Cortex of kidney (tissue), 1 donor: ENCODE results near the gene AKAP8L.

ENCODE experiments used
- DNase-seq: peaks from one replicate; lab custom pipeline; 2025; lab: John Stamatoyannopoulos, UW

Gene AKAP8L

DNA sequence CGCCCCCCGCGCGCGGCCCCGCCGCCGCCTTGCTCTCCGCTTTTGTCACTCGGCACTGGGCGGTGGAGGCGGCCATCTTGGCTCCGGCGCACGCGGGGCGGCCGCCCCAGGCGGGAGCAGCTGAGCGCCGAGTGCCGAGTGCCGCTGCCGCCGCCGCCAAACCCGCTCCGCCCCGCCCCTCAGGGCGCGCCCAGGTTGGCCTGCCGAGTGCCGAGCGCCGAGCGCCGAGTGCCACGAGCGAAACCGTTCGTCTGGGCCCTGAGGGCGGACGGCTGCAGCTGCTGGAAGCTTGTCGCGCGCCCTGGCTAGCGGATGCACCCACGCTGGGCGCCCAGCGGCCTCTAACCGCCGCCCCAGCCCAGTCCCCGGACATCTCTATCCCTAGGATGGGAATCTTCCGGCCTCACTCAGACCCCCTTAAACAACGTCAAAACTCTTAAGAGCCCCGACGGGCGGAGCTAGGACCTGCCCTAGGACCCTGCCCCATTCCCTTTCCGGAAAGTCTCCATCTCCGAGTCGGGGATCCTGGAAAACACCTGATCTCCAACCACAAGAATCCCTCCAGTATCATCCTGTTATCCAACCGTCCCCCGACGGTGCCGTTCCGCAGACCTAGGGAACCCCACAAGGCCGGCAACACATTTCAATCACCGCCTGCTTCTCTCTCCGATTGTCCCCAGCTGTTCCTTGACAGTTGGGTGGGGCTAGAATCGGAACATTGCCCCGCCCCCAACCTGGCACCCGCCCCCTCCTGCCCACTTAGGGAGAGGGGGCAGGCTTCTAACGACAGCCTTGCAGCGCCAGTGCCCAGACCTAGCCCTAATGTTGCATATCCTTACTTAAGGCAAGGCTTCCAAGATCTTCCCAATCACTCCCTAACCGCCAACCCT lies 14.1 kb upstream of the AKAP8L start:
- no peak for DNase-seq

DNA sequence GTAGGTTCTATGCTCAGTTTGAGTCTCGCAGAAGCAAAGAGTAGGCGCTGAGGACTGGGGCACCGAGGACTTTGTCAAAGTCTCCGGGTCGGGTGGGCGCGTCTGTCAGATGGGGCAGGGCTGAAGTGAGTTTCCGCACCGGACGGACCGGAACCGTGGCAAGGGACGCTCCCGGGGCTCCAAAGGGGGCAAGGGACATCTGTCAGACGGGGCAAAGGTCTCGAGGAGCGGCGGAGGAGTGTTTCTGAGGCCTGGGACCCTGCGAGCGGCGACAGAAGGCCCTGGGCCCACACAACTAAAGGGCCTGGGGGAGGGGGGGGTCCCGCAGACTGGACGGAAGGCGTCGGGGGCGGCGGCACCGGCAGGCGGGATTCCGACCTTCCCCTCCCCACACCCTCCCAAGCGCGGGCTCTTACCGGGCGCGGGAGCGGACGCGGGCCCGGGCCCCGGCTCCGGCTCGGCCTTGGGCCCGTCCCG lies 13.3 kb upstream of the AKAP8L start:
- no peak for DNase-seq

DNA sequence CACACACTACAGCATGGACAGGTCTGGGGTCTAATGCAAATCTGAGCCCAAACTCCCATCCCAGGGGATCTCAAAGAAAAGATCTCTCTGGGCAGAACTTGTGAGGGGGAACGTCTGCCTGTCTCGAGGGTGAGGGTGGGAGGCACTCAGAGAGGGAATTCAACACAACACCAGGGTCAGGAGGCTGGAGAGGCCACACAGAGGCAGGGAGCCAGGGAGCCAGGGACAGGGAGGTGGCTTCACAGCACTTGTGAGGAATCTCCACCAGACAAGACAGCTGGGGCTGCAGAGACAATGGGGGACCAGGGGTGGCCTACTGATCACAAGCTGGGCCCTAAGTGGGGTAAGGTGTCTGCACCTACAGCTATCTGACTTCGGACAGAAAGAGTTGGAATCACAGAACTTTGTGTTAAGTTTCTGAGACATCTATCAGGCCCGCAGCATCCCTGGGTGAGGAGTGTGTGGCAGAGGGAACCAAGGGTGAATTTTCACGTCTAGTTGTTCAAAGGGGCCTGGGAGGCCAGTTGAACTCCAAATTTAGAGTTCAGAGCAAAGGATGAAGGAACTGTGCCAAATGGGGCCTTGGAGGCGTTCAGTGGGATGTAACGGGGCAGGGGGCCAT lies 12.7 kb upstream of the AKAP8L start:
- DNase-seq = no peak

DNA sequence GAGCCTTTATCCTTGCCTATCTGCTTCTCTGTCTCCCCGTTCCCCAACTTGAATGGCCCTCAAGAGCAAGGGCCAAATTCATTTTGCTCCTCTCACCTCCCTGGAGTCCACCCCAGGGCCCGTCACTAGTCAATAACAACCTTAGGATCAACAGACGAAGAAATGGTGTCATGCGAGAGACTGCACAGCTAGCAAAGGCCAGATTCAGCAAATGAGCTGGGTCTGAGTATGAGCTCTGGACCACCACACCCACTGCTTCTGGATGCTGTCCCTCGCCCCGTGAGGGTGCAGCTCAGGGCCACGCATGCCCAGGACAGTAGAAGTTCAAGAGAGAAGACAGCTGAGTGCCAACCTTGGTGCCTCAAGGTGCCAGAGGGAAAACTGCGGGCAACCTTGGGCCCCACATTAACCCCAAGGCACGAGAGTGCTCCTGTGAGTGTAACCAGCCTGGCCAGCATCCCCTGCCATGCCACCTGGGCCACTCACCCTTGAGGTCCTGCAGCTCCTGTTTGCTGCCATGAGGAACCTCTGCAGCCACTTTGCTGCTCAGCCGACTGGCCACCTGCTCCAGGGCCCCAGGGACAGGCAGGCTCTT lies 11.8 kb upstream of the AKAP8L start:
- no peak for DNase-seq

DNA sequence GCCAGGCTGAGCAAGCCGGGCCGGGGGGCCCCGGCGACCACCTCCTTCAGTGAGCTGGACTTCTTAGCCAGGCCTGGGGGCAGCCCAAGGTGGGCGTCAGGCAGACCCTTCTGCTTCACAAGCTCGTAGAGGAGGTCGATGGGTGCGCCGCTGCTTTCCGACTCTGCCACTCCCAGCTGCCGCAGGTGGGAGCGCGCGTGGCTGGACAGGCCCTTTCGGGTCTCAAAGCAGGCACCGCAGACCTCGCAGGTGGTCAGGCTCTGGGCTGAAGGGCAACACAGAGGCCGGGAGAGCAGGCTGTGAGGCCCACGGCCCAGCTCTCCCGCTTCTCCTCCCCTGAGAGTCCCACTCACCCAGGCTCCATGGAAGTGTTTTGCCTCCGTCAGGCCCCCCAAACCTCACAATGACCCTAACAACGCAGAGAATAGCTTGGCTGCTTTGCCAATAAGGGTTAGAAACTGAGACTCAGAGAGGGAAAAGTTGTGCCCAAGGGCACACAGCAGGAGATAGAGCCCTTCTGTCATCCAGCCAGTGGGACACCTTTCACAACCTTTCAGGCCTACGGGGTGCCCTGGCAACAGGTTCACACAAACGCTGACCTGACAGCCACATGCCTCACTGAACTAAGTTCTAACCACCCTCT lies 11.2 kb upstream of the AKAP8L start:
- DNase-seq = no peak

DNA sequence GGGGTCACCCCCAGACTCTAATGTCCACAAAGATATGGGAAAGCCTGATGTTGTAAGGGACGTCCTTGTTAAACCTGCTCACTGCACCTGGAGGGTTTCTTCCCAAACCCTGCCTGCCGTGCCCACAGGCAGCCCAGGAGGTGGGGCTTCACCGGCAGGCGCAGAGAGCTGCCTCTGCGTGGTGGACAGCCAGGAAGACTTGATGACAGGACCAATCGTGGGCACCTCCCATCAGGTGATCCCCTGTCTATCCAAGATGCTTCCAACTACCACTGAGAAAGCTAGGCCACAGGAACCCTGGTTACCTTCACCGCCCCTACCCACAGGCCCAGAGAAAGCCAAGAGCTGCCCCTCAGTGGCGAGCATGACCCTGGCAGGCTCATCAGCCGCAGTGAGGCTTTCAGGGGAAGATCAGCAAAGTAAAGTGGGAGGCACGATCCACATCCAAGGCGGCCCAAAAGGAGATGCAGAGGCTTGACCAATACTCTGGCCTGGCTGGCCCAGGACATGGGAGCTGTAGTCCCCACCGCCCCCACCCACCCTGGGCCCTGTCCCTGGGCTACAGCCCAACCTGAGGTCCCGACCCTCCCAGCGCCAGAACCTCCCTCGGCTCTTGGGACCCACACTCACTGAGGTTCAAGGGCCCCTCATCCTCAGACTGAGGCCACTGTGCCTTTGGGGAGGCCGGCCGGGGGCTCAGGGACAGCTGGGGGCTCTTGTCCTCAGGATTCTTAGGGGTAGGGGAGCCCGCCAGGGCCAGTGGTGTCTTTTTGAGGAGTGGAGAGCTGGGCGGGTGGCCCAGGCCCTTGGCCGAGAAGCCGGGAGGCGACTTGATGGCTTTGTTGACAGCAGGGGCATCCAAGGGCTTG lies 10.4 kb upstream of the AKAP8L start:
- DNase-seq = no peak

DNA sequence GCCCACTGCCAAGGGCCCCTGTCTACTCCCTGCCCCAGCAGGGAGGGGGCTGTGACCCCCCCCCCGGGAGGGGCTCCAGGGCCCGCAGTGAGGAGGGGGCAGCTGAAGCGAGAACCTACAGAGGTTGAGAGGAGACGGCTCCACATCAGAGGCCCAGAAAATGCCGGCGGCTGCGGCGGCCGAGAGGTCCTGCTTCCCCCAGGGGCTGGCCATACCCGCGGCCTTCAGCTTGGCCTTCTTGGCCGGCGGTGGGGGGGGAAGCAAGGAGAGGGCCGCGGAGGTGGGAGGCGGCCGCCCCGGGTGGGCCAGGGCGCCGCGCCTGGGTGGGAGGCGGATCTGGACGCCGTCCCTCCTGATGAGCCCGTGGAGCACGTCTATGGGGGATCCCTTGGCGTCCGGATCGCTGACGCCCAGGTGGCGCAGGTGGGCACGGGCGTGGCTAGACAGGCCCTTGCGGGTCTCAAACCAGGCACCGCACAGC lies 9.2 kb upstream of the AKAP8L start:
- no peak for DNase-seq

DNA sequence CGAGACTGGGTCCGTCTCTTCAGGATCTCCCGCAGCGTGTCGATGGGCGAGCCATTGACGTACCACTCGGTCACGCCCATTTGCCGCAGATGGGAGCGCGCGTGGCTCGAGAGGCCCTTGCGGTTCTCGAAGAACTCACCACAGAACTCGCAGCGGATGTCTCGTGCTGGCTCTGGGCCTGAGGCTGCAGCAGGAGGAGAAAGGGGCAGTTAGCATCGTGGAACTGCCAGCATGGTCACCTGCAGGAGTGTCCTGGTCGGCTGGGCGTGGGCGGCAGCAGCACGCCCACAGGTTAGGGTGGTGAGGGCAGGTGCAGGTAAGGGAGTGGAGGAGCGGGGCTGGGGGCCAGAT lies 8.5 kb upstream of the AKAP8L start:
- DNase-seq = no peak

DNA sequence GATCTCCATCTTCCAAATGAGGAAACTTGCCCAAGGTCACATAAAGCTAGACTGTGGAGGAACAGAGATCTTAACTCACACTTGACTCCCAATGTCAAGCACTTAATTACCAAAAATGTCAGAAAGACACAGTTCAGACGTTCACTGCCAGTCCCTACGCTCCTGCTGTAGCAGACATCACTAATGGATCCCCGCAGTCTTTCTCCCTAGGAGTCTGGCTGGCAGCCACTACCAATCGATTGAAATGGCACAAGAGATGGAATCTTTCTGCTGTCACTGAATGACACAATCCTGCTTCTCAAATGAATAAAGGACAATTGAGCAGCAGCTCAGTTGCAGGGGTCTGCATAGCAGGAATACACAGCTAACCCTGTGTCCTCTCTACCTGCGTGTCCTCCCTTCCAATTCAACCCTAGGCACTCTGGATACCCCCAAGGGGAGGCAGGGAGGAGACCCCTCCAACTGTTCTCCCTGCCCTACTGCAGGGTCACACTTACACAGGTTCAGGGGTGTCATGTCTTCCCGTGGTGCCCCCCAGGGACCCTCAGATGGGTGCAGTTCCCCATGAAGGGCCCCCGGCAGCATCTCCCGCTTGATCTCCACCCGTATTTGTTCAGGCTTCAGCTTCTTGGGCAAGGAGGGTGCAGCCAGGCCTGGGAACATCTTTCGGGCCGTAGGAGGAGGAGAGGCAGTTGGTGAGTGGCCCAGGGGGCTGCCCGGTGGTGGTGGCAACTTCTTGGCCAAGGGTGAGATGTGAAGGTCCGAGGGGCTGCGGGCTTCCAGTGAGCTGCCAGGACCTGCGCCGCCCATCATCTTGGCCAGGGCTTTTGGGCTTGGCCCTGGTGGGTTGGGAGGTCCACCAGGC lies 7.9 kb upstream of the AKAP8L start:
- no peak for DNase-seq

DNA sequence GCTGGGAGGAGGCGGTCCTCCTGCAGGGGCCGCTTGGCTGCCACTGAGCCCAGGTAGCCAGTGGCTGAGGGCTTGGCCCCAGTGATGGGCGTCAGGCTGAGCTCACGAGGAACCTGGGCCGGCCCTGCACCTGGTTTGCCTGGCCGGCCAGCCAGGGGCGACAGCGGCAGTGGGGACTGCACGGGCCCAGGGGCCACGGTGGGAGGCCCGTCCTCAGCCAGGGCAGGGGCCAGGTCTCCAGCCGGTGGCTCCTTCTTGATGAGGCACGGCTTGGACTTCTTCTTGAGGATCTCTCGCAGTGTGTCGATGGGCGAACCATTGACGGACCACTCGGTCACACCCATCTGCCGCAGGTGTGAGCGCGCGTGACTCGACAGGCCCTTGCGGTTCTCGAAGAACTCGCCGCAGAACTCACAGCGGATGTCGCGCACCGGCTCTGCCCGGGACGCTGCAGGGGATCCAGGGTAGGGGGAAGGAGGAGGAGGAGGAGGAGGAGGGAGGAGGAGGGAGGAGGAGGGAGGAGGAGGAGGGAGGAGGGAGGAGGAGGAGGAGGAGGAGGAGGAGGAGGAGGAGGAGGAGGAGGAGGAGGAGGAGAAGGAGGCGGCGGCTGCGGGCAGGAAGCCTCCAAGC lies 6.6 kb upstream of the AKAP8L start:
- DNase-seq = no peak

DNA sequence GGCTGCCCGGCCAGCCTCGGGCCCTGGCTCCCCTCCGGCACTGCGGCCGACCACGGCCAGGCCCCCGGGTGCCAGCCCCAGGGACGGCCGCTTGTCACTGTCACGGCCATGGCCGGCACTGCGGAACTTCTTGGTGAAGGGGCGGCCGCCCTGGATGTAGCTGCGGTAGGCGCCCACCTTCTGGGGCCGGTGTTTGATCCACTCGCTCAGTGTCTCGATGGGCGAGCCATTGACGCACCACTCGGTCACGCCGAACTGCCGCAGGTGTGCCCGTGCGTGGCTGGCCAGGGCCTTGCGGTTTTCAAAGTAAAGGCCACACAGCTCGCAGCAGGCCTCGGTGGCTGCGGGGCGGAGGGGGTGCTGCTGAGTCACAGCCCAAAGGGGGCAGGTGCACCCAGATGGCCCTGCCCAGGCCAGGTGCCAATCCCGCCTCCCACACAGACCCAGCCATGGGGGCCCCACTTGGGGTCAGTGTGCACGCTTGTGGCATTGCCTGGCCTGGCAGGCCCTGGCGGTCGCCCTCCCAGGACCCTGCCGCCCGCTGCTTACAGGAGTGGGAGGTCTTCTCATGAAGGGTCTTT lies 6.0 kb upstream of the AKAP8L start:
- DNase-seq = no peak

DNA sequence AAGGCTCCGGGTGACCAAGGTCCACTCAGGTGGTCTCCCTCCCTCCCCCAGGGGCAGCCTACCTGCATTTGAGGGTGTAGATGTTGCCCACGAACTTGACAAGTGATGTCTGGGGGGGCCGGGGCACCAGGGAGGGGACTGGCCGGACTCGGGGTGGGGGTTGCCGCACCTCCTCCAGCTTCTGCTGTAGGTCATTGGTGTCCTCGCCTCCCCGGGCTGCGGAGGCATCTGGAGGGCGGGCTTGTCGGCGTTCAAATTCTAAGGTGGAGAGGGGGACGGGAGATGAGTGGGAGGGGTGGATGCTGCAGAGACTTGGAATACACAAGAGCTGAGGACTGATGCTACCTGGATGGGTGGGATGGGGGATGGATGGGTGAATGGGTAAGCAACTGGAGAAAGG lies 5.3 kb upstream of the AKAP8L start:
- no peak for DNase-seq

DNA sequence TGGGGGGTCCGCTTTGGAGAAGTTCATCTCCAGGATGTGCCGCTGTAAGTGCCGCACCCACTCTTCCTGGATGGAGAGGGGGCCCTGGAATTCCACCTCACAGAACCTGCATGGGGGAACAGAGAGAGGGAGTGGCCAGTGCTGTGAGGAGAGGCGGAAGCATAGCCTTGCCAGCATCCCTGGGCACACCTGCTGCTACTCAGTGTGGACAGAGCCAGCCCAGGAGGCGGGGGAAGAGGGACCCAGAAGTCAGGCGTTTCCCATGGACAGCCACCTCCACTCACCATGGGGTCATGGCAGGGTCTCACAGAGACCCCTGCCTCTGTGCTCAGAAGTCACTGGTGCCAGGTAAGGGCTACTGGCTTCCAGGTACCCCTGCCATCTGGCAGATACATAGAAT lies 4.3 kb upstream of the AKAP8L start:
- DNase-seq = no peak

DNA sequence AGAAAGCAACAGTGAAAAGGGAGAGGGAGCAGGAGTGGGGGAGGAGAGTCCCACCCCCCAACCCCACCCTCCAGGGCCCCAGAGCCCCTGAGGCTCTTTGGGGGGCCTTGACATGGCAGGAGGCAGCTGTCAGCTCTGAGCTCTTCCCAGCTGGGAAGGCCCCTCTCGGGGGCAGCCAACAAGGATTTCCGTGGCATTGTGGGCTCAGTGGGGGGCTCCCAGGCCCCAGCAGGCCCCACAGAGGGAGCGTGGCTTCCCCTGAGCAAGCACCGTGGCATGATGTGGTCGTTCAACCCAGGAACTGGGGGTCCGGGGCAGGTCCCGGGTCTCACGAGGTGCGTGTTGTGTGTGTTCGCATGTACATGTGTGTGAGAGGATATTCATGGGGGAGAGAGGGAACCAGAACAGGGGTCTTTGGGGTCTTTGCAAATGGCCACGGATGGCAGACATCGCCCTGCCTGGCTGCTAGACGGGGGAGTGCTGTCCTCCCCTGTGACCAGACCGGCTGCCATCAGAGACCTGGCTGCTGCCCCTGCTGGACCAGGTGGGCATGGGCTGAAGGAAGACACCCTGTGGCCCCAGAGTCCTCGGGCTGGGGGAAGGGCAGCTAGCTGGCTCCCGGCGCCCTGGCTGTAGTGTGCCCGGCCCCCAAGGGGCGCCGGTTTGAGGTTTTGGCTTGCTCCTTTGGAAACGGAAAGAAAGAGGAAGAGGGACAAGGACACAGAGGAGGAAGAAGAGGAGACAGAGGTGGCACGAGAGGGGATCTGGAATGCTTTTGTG lies 3.7 kb upstream of the AKAP8L start:
- DNase-seq = no peak

DNA sequence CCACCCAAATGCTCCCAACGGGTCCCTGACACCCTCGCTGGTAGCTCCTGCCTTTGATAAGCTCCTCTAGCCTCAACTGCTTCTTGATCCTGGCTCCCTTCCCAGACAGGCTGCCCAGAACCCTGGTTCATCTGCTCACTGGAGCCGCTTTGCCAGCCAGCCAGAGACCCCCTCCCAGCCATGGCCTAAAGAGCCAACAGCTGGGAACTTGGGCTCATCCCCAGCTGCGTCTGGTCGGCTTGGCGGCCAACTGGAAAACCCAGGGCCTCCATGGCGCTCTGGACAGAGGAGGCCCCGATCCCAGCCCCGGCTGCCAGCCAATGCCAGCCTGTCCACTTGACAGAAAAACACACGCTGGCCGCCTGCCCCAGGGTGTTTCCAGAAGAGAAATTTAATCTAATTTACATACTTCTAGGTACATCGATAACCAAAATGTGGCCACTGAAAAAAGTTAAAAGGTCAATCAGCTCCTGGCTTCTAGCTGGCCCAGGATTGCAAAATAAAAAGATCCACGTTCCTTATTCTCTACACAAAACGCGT lies 3.0 kb upstream of the AKAP8L start:
- no peak for DNase-seq

DNA sequence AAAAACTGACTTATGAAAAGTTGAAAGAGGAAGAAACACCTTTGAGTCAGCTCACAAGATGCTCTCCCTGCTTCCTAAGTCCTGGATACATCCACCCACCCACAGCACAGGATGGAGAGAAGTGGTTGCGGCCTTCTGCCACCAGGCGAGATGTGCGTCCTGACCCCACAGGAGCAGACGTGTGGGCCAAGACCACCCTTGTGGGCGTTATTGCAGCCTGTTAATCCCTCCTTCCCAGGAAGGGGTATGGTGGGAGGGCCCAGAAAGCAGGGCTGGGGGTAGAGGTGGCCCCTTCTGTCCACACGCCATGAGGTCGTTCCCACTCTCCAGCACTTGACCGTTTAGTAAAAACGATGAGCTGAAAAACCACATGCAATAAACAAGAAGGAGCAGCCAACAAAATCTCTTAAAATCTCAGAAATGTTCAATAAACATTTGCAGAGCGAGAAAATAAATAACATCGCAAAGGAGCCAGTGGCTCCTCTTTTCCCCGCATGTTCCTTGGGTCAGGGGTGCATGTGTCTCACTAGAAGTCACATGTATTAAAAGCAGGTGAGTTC lies 2.4 kb upstream of the AKAP8L start:
- no peak for DNase-seq

DNA sequence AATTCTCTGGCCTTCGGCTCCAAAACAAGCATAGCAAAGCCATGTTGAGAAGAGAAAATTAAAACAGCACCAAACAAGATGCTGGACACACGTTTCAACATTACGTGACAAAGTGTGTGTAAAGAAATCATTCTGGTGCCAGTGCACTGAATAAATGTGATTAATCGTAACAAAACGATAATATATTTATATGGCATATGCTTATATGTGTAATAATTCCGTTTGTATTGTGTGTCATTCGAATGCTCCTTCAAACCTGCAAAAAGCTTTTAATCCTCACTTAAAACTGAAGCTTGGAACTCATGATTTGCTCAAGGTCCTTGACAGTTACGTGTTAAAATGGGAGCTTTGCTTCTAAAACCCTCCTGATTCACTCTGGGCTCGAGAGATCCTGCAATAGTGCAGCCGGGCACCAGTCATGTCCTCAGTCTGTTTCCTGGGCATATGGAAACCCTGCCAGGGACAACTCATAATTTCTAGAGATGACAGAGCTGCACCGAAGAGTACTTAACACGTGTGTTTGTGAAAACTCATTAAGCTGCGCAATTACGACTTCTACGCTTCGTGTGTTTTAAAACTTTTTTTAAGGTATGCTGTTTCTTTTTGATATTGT lies 731 bp upstream of the AKAP8L start:
- DNase-seq = no peak

DNA sequence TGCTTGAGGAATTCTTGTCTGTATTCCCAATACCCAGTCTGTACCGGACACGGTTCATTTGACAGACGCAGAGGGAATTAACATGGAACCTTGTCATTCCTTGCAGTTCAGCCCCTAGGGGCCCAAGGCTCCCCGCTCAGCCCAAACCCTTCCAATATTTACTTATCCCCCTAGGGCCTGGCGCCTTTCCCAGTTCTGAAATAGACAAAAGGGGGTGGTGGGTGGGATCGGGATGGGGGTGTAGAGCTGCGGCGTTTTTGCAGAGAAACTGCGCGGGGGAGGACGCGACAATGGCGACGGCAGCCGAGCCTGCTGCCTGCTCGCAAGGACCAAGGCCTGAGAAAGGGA lies 583 bp downstream of the AKAP8L start:
- no peak for DNase-seq
